Measurements from ENCODE around the gene ADORA2A.

GRCh38 chr22:24402460-24403192 lies 24.8 kb upstream of the ADORA2A start:
- no peak for TF ChIP-seq POLR2AphosphoS5 (IDR thresholded peaks at IDR 0.05; ENCODE audit: borderline replicate concordance, low read depth, low read length)
- no peak for TF ChIP-seq EZH2 (IDR thresholded peaks at IDR 0.05)
- no peak for TF ChIP-seq FOXP2 (optimal IDR thresholded peaks at IDR 0.05; ENCODE audit: control extremely low read depth, extremely low read length, insufficient read depth)
